Measurements from ENCODE around the gene NUDT16L1.

NUDT16L1 gene

GRCh38 chr16:4693956-4694641 lies 737 bp downstream of the NUDT16L1 start:
- no peak for DNase-seq (ENCODE audit: extremely low read depth in 1 of 2, low read depth in 1 of 2)

GRCh38 chr16:4694642-4695451 lies 1.5 kb downstream of the NUDT16L1 start:
- no peak for DNase-seq (ENCODE audit: extremely low read depth in 1 of 2, low read depth in 1 of 2)

GRCh38 chr16:4695473-4696171 lies 2.3 kb downstream of the NUDT16L1 start:
- DNase-seq (ENCODE audit: extremely low read depth in 1 of 2, low read depth in 1 of 2): no peak

- DNase-seq (ENCODE audit: extremely low read depth in 1 of 2, low read depth in 1 of 2): no peak
These were observed 3.0 kb downstream of the NUDT16L1 start for GRCh38 chr16:4696172-4696904.

GRCh38 chr16:4696905-4697847 lies 3.8 kb downstream of the NUDT16L1 start:
- no peak for DNase-seq (ENCODE audit: extremely low read depth in 1 of 2, low read depth in 1 of 2)

- DNase-seq (ENCODE audit: extremely low read depth in 1 of 2, low read depth in 1 of 2): no peak
These were observed 4.5 kb downstream of the NUDT16L1 start for GRCh38 chr16:4697848-4698291.

- no peak for DNase-seq (ENCODE audit: extremely low read depth in 1 of 2, low read depth in 1 of 2)
These were observed 5.1 kb downstream of the NUDT16L1 start for GRCh38 chr16:4698321-4699045.

GRCh38 chr16:4699046-4699556 lies 5.7 kb downstream of the NUDT16L1 start:
- DNase-seq (ENCODE audit: extremely low read depth in 1 of 2, low read depth in 1 of 2): no peak

GRCh38 chr16:4700380-4700996 lies 7.1 kb downstream of the NUDT16L1 start:
- DNase-seq (ENCODE audit: extremely low read depth in 1 of 2, low read depth in 1 of 2): peak in 1 of 2 donors; percentile 43

- DNase-seq (ENCODE audit: extremely low read depth in 1 of 2, low read depth in 1 of 2): no peak
These were observed 7.8 kb downstream of the NUDT16L1 start for GRCh38 chr16:4700997-4701743.

GRCh38 chr16:4701791-4702465 lies 8.6 kb downstream of the NUDT16L1 start:
- DNase-seq (ENCODE audit: extremely low read depth in 1 of 2, low read depth in 1 of 2): no peak

GRCh38 chr16:4702466-4702808 lies 9.1 kb downstream of the NUDT16L1 start:
- DNase-seq (ENCODE audit: extremely low read depth in 1 of 2, low read depth in 1 of 2): no peak

GRCh38 chr16:4703906-4704305 lies 10.5 kb downstream of the NUDT16L1 start:
- DNase-seq (ENCODE audit: extremely low read depth in 1 of 2, low read depth in 1 of 2): no peak

- no peak for DNase-seq (ENCODE audit: extremely low read depth in 1 of 2, low read depth in 1 of 2)
These were observed 11.1 kb downstream of the NUDT16L1 start for GRCh38 chr16:4704491-4704890.

GRCh38 chr16:4704913-4705312 lies 11.6 kb downstream of the NUDT16L1 start:
- DNase-seq (ENCODE audit: extremely low read depth in 1 of 2, low read depth in 1 of 2): no peak

GRCh38 chr16:4706871-4707270 lies 13.5 kb downstream of the NUDT16L1 start:
- DNase-seq (ENCODE audit: extremely low read depth in 1 of 2, low read depth in 1 of 2): no peak

GRCh38 chr16:4709481-4709880 lies 16.1 kb downstream of the NUDT16L1 start:
- no peak for DNase-seq (ENCODE audit: extremely low read depth in 1 of 2, low read depth in 1 of 2)
